ENCODE measurements around the gene CD83.
A peak's percentile ranks its signal among the peaks of the same experiment; 100 is the strongest.
"Not testable (repeated sequence)": the region's sequence is repeated elsewhere in the genome, so short reads cannot be mapped to it uniquely, and the experiment has no call there.

Gene CD83

GRCh38 chr6:14117158-14118090 is at the start of gene CD83:
Gene CD83 (plus strand): TSS chr6:14117772. CDS start chr6:14117812, 40 bp downstream.
- DNase-seq: peak; percentile 85

- peak; percentile 5 for DNase-seq
Observed at GRCh38 chr6:14068133-14068532, 49.4 kb upstream of the CD83 start.

GRCh38 chr6:14068623-14069022 is 48.9 kb upstream of the CD83 start:
- DNase-seq: no peak

- DNase-seq: no peak
Observed at GRCh38 chr6:14070457-14070856, 47.1 kb upstream of the CD83 start.

- no peak for DNase-seq
Observed at GRCh38 chr6:14072084-14072483, 45.5 kb upstream of the CD83 start.

GRCh38 chr6:14073561-14074354 is 43.8 kb upstream of the CD83 start:
- not testable (repeated sequence) for DNase-seq

GRCh38 chr6:14074476-14075094 is 43.0 kb upstream of the CD83 start:
- no peak for DNase-seq

- peak; percentile 30 for DNase-seq
Observed at GRCh38 chr6:14075095-14075503, 42.5 kb upstream of the CD83 start.

GRCh38 chr6:14077193-14077867 is 40.2 kb upstream of the CD83 start:
- no peak for DNase-seq

GRCh38 chr6:14079433-14079832 is 38.1 kb upstream of the CD83 start:
- no peak for DNase-seq

GRCh38 chr6:14079971-14080370 is 37.6 kb upstream of the CD83 start:
- no peak for DNase-seq

GRCh38 chr6:14081126-14081525 is 36.4 kb upstream of the CD83 start:
- no peak for DNase-seq

- no peak for DNase-seq
Observed at GRCh38 chr6:14082771-14083170, 34.8 kb upstream of the CD83 start.

- no peak for DNase-seq
Observed at GRCh38 chr6:14083262-14083661, 34.3 kb upstream of the CD83 start.

GRCh38 chr6:14083751-14084150 is 33.8 kb upstream of the CD83 start:
- DNase-seq: no peak

- DNase-seq: no peak
Observed at GRCh38 chr6:14084388-14084787, 33.2 kb upstream of the CD83 start.

GRCh38 chr6:14085176-14085787 is 32.3 kb upstream of the CD83 start:
- DNase-seq: no peak

GRCh38 chr6:14086701-14087100 is 30.9 kb upstream of the CD83 start:
- no peak for DNase-seq

GRCh38 chr6:14088600-14089192 is 28.9 kb upstream of the CD83 start:
- no peak for DNase-seq

- DNase-seq: no peak
Observed at GRCh38 chr6:14089224-14089623, 28.3 kb upstream of the CD83 start.

- DNase-seq: no peak
Observed at GRCh38 chr6:14091339-14091978, 26.1 kb upstream of the CD83 start.
